ENCODE data around the gene SF3A1. TPM values are rescaled to one million over a fixed set of nuclear protein-coding genes. Genes with fewer than 3 reads are reported as not detected.
"Not testable (repeated sequence)": the region's sequence is repeated elsewhere in the genome, so short reads cannot be mapped to it uniquely, and the experiment has no call there.

The SF3A1 gene
- total and polyA plus RNA-seq, 2 donors (not counting 1 experiment from before 2014, with no cell fraction given), result 17.0 to 22.9 TPM

GRCh38 chr22:30338802-30339201 is 17.9 kb downstream of the SF3A1 start:
- H3K27me3 ChIP-seq (ENCODE audit: control insufficient read depth, insufficient read depth, low read length), result no peaks in the 10 kb centered on the region
- H3K4me2 ChIP-seq (ENCODE audit: extremely low read depth, insufficient read depth, low read length), result no peak overlapping the region
- peaks cover 54% of the 10 kb centered on the region for H3K36me3 ChIP-seq (ENCODE audit: control insufficient read depth, insufficient read depth, low read length)
- H2AFZ ChIP-seq (ENCODE audit: low read length), result no peak overlapping the region
- H4K20me1 ChIP-seq (ENCODE audit: control insufficient read depth, extremely low read depth, insufficient read depth, low read length), result no peaks in the 10 kb centered on the region
- TF ChIP-seq EZH2 (IDR thresholded peaks at IDR 0.05; ENCODE audit: low read length, missing control alignments) (no peak), CTCF (conservative IDR thresholded peaks at IDR 0.05 in 1 of 2, IDR thresholded peaks at IDR 0.05 in 1 of 2; ENCODE audit: low read depth in 1 of 2, low read length in 2 of 2) (no peak)
- DNase-seq (ENCODE audit: low read depth in 2 of 2), result no peak
- no peaks in the 10 kb centered on the region for H3K9me3 ChIP-seq (ENCODE audit: control insufficient read depth, insufficient read depth, low read depth, low read length)
- H3K9ac ChIP-seq (ENCODE audit: insufficient read depth, low read length), result no peak overlapping the region
- H3K4me3 ChIP-seq (replicated peaks in 1 of 4; ENCODE audit: control extremely low read depth in 1 of 4, insufficient read depth in 1 of 4, low read depth in 3 of 4, low read length in 4 of 4), result no peak overlapping the region
- no peaks in the 10 kb centered on the region for H3K79me2 ChIP-seq (ENCODE audit: control insufficient read depth, insufficient read depth, low read length)
- no peak overlapping the region for H3K27ac ChIP-seq (ENCODE audit: insufficient read depth, low read length)
- no peaks in the 10 kb centered on the region for H3K4me1 ChIP-seq (ENCODE audit: control insufficient read depth, extremely low read depth, insufficient read depth, low read length)

DNA sequence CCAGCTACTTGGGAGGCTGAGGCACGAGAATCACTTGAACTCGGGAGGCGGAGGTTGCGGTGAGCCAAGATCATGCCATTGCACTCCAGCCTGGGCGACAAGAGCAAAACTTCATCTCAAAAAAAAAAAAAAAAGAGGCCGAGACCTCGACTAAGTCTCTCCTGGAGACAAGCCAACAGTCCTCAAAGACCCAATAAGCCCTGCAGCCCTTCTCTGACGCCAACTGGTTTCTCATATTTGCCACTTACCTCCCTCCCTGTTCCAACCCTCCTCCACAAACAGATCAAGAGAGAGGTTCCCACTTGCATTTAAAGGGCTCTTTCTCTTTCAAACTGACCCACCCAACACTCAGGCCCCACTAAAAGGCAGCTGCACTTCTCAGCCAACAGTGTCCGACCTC is 18.4 kb downstream of the SF3A1 start:
- DNase-seq (ENCODE audit: low read depth in 2 of 2); H3K9me3 ChIP-seq (ENCODE audit: control insufficient read depth, insufficient read depth, low read depth, low read length); H3K4me2 ChIP-seq (ENCODE audit: extremely low read depth, insufficient read depth, low read length); H3K79me2 ChIP-seq (ENCODE audit: control insufficient read depth, insufficient read depth, low read length); H3K27ac ChIP-seq (ENCODE audit: insufficient read depth, low read length); H3K4me3 ChIP-seq (replicated peaks in 1 of 4; ENCODE audit: control extremely low read depth in 1 of 4, insufficient read depth in 1 of 4, low read depth in 3 of 4, low read length in 4 of 4); H4K20me1 ChIP-seq (ENCODE audit: control insufficient read depth, extremely low read depth, insufficient read depth, low read length); H3K9ac ChIP-seq (ENCODE audit: insufficient read depth, low read length); H3K27me3 ChIP-seq (ENCODE audit: control insufficient read depth, insufficient read depth, low read length); H3K4me1 ChIP-seq (ENCODE audit: control insufficient read depth, extremely low read depth, insufficient read depth, low read length); H2AFZ ChIP-seq (ENCODE audit: low read length): not testable (repeated sequence)
- H3K36me3 ChIP-seq (ENCODE audit: control insufficient read depth, insufficient read depth, low read length), result peaks cover 56% of the 10 kb centered on the region

DNA sequence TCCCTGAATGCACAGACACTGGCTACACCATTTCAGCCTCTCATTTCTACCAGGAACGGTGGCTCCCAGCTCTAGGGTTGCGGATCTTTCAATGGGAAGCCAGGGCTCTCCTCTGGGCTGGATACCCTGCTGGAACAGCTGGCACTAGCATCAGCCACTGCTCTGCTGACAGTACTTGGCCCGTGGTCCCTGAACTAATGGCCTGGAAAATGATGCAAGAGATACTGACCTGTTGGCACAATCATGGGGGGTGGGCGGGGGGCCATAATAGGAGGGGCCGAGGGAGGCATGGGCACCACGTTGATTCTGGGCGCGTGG is 19.3 kb downstream of the SF3A1 start:
- H3K4me1 ChIP-seq (ENCODE audit: control insufficient read depth, extremely low read depth, insufficient read depth, low read length), result no peaks in the 10 kb centered on the region
- no peak overlapping the region for H3K4me3 ChIP-seq (replicated peaks in 1 of 4; ENCODE audit: control extremely low read depth in 1 of 4, insufficient read depth in 1 of 4, low read depth in 3 of 4, low read length in 4 of 4)
- H2AFZ ChIP-seq (ENCODE audit: low read length), result no peak overlapping the region
- no peaks in the 10 kb centered on the region for H4K20me1 ChIP-seq (ENCODE audit: control insufficient read depth, extremely low read depth, insufficient read depth, low read length)
- no peak for TF ChIP-seq CTCF (conservative IDR thresholded peaks at IDR 0.05 in 1 of 2, IDR thresholded peaks at IDR 0.05 in 1 of 2; ENCODE audit: low read depth in 1 of 2, low read length in 2 of 2)
- H3K9ac ChIP-seq (ENCODE audit: insufficient read depth, low read length), result no peak overlapping the region
- no peak for DNase-seq (ENCODE audit: low read depth in 2 of 2)
- no peaks in the 10 kb centered on the region for H3K9me3 ChIP-seq (ENCODE audit: control insufficient read depth, insufficient read depth, low read depth, low read length)
- no peaks in the 10 kb centered on the region for H3K79me2 ChIP-seq (ENCODE audit: control insufficient read depth, insufficient read depth, low read length)
- no peak overlapping the region for H3K27ac ChIP-seq (ENCODE audit: insufficient read depth, low read length)
- H3K36me3 ChIP-seq (ENCODE audit: control insufficient read depth, insufficient read depth, low read length), result peaks cover 54% of the 10 kb centered on the region
- no peaks in the 10 kb centered on the region for H3K27me3 ChIP-seq (ENCODE audit: control insufficient read depth, insufficient read depth, low read length)
- no peak overlapping the region for H3K4me2 ChIP-seq (ENCODE audit: extremely low read depth, insufficient read depth, low read length)

Measured in fibroblast of lung (primary cell).